Tongue (tissue), 2 donors: Measurements from ENCODE around the gene FAM110C. TPM values are rescaled to one million over a fixed set of nuclear protein-coding genes. Genes with fewer than 3 reads are reported as not detected.
"Not testable (repeated sequence)": the region's sequence is repeated elsewhere in the genome, so short reads cannot be mapped to it uniquely, and the experiment has no call there.

Experiments used
- DNase-seq: peaks from one replicate; pipeline ENCODE4 v3.0.0-alpha.2; 2015
- total RNA-seq: library from RNA; depleted of rRNA; stranded (reverse); fragments of >200 nt; gene quantifications from one replicate; pipeline ENCODE4 v1.2.3, GENCODE V29; 2014

Gene FAM110C, protein sequence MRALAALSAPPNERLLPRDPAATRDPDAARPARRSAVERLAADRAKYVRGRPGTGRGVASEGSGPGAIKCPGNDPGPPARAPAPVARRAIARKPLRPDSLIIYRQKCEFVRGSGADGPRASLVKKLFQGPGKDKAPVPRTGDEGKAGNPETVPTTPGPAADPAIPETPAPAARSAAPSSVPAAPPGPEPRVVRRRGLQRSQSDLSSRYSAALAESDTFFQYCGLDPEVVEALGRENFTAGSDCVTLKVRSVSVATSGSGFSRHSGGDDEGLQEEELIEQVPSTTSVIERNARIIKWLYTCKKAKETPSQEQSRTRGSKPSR
- total RNA-seq: 3.7 TPM

DNA sequence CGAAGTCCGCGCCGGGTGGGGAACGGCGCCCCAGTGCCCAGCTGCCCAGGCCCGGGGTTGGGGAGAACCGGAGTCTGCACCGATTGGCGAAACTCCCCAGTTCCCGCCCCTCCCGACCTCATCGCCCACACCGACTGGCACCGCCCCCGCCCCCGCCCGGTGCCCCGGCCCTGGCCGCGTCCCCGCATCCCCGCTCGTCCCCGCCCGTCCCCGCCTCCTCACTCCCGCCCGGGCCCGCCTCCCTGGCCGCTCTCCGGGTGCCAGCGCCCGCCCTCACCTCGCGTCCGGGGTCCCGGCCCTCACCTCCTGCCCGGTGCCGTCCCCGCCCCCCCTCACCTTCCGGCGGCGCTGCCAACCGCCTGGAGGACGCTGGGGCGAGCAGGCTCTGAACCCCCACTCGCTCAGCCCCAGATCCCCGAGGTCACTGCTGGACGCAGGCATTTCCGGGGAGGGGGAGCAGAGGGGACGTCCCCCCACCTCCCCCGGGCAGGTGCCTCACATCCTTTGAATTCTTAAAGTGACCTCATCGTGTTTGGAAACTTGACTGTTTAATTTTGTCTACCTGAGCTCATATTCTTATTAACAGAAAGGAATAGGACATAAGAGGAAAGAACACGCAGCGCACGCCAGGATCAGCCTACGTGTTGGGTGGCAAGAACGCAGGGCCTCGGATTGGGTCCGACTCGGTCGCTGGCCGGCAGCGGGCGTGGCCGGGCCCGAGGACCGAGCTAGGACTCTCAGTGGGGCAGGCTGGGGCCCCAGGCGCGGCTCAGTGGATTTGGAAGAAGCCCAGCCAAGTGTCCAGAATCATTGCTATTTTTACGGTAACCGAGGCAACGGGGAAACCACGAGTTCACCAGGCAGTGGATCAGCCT lies at the start of gene FAM110C:
FAM110C (minus strand) TSS at position 35 of the 875 bp plus-strand sequence. CDS start 120 bp downstream, outside the sequence.
- DNase-seq: peak; percentile 60

GRCh38 chr2:92326-92725 lies 46.0 kb upstream of the FAM110C start:
- no peak for DNase-seq

GRCh38 chr2:90645-91312 lies 44.5 kb upstream of the FAM110C start:
- DNase-seq: no peak

DNA sequence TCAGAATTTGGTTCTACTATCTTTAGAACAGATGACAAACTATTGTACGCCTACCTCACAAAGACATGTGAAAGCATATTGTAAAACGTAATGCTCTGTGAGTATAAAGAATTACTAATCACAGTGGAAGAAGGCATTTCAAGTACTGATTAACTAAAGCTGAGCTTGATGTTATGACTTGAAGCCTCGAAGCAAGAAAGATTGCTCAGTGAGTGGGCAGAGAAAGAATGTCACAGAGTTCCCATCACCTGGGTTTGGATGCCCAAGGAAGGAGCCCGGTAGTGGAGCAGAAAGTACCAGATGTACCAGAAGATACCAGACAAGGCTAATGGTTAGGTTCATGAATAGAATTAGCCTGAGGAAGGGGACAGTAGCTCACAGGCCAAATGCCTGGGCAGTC lies 39.5 kb upstream of the FAM110C start:
- no peak for DNase-seq

GRCh38 chr2:84121-84520 lies 37.8 kb upstream of the FAM110C start:
- no peak for DNase-seq

GRCh38 chr2:80971-81736 lies 34.8 kb upstream of the FAM110C start:
- no peak for DNase-seq

DNA sequence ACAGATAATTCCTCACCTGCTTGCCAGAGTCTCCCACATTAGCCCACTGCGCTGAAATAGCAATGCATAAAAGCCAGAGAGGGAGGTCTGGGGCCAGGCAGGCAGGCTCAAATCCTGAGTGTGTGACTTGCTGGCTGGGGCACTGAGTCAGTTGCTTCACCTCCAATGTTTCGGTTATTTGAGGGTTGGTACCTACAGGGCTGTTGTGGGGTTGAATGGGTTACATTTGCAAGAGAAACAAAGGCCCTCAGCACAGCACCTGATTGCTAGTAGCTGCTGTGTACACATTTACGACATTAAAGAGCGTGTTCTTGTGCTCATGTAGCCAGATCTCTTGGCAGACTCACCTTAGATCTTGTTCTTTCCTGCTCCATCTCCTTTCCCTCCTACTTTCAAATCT lies 34.1 kb upstream of the FAM110C start:
- no peak for DNase-seq

- no peak for DNase-seq
Observed at GRCh38 chr2:71309-72035, 25.2 kb upstream of the FAM110C start.

DNA sequence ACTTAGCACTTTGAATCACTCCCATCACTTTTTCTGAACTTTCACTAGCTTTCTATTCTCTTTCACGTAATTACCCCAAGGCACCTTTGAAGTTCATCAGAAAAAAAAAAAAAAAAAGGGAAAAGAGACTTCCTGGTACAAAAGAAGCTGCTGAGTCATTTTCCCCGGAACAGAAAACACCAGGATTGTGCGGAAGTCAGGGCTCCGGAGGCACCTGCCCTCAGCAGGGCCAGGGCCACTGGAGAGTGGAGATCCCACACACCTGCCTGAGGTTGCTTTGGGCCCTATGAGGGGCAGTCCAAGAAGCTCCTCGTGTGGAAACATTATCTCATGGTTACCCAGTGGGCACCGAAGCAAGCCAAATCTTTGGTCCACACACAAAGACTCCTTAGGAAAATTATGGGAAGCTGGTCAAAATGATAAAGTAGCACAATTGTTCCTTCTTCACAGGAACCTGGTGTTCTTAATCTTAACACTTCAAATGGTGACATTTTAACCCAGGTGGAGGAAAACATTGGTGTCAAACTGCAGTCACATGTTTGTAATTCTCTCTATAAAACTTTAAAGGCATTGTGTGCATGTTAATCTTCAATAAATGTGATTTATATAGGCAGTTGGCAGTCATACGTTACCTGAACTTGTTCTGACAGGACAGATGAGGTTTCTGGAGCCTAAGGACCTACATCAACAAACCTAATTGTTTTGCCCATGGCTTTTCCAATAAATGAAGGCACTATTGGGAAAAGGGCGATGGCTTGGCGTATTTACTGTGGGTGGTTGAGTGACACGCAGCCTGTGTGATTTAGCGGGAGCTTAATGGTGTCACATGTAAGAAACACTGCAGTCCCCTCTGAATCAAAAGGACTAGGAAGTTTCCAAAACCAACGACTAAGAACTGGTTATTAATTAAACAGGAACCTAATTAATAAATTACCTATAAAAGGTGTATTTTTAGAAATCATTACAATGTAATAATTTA lies 23.4 kb upstream of the FAM110C start:
- DNase-seq: no peak

- DNase-seq: not testable (repeated sequence)
Observed at GRCh38 chr2:68637-69036, 22.3 kb upstream of the FAM110C start.

- no peak for DNase-seq
Observed at GRCh38 chr2:66853-67252, 20.5 kb upstream of the FAM110C start.

GRCh38 chr2:65121-65520 lies 18.8 kb upstream of the FAM110C start:
- no peak for DNase-seq

DNA sequence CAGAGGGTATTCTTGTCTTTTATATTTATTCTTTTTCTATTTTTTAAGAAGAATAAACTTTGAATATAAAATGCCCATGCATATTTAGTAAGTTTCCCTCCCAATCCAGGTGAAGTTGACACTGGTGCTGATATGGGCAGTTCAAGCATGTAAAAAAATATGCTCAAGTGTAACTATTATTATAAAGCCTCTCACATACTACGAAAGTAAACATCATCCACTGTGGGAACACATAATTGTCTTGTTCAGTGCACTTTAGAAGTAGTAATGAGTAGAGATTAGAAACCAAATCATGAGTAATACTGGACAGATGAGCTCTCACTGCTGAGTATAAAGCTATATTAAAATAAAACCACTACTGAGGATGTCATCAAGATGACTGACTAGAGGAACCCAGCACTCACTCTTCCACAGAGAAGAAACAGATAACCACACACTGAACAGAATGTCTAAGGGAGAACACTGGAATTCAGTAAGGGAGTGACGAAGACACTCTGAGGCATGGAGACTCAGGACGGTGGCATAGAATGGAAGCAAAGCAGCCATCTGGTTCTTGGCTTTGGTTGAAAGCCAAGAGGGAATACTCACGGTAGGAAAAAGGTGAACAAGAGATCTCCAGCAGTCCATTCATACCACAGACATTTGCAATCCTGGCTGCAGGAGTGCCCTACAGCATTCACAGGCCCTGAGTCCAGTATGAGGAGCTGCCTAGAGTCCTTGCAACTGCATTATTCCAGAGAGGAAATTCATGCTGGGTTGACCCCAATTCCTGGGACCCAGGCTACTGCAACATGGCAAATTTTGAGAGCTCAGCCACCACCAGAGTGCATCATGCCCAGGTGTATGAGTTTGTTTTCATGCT lies 9.5 kb upstream of the FAM110C start:
- no peak for DNase-seq

DNA sequence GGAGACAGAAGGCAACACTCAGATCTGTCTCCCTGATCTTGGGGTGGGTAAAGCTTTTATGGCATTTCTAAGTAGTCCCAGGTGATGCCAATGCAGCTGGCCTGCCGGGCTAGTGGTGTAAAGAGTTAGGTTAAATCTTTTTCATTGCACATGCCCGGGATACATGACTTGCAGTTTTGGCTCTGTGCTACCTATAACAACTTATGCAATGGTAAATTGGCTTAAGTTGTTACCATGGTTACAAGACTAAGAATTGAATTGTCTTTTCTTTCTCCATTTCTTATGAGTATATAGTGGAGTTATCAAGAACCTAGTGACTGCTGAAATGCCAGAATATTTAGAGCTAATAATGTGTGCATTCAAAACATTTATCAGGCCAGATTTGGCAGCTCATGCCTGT lies 5.3 kb upstream of the FAM110C start:
- no peak for DNase-seq

DNA sequence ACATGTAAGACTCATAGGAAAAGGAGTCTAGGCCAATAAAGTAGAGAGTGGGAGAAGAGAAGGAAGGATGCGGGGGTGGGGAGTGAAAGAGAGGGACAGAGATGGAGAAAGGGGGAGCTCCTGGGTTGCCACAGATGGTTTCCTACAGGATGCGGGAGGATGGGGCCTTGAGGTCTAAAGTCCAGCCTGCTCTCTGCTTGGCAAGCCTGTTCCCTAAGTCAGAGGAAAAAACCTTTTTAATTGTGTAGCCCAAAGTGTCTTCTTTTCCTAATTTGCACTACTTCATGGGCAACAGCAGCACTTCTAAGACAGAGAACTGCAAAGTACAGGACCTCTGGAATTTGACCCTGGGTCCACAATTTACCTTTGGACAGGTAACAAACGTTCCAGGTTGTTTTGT lies 1.4 kb upstream of the FAM110C start:
- DNase-seq: no peak

- no peak for DNase-seq
Observed at GRCh38 chr2:47346-47725, 1.0 kb upstream of the FAM110C start.

DNA sequence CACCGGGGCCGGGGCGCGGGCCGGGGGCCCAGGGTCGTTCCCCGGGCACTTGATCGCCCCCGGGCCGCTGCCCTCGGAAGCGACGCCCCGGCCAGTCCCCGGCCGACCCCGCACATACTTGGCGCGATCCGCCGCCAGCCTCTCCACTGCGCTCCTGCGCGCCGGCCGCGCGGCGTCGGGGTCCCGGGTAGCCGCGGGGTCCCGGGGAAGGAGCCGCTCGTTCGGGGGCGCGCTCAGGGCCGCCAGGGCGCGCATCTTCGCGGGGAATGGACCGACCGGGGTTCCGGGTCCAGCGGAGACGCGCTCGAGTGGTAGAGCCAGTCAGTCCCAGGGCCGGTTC lies 204 bp downstream of the FAM110C start:
- DNase-seq: no peak

DNA sequence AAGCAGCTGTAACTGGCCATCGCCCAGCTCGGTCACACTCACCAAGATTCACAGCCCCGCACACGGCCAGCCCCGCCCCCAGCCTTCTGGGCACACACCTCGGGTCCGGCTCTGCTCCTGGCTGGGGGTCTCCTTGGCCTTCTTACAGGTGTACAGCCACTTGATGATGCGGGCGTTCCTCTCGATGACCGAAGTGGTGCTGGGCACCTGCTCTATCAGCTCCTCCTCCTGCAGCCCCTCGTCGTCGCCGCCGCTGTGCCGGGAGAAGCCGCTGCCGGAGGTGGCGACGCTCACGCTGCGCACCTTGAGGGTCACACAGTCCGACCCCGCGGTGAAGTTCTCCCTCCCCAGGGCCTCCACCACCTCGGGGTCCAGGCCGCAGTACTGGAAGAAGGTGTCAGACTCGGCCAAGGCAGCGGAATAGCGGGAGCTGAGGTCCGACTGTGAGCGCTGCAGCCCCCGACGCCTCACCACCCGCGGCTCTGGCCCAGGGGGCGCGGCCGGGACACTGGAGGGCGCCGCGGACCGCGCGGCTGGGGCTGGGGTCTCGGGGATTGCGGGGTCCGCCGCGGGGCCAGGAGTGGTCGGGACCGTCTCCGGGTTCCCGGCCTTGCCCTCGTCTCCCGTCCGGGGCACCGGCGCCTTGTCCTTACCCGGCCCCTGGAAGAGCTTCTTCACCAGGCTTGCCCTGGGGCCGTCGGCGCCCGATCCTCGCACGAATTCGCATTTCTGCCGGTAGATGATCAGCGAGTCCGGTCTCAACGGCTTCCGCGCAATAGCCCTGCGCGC lies 769 bp downstream of the FAM110C start:
- DNase-seq: peak; percentile 13
